Hepatocyte (in vitro differentiated cells): ENCODE results near the gene CACNA1C.

Experiments
- EZH2 ChIP-seq: fragments of 200-600 bp; sonication (generic); IDR thresholded peaks from 2 replicates; pipeline ENCODE4 v1.6.1; 2016; ENCODE audit warnings: antibody characterized with exemption, mild to moderate bottlenecking, borderline replicate concordance
- EZH2phosphoT487 ChIP-seq: fragments of 200-600 bp; sonication (generic); IDR thresholded peaks from one replicate; pipeline ENCODE4 v1.6.1; 2018; ENCODE audit warnings: antibody characterized with exemption, mild to moderate bottlenecking, low read depth, moderate library complexity; ENCODE audit not compliant: unreplicated experiment, severe bottlenecking
- TF ChIP-seq, protein P1 (sequence below): fragments of 200-600 bp; sonication (generic); IDR thresholded peaks from 2 replicates; pipeline ENCODE4 v1.5.1; 2016; ENCODE audit warnings: antibody characterized with exemption, mild to moderate bottlenecking; ENCODE audit not compliant: poor library complexity

GRCh38 chr12:2270846-2271245, 218.1 kb downstream of the CACNA1C start:
- TF ChIP-seq EZH2phosphoT487, result no peak
- TF ChIP-seq EZH2, result no peak
- TF ChIP-seq, protein P1, sequence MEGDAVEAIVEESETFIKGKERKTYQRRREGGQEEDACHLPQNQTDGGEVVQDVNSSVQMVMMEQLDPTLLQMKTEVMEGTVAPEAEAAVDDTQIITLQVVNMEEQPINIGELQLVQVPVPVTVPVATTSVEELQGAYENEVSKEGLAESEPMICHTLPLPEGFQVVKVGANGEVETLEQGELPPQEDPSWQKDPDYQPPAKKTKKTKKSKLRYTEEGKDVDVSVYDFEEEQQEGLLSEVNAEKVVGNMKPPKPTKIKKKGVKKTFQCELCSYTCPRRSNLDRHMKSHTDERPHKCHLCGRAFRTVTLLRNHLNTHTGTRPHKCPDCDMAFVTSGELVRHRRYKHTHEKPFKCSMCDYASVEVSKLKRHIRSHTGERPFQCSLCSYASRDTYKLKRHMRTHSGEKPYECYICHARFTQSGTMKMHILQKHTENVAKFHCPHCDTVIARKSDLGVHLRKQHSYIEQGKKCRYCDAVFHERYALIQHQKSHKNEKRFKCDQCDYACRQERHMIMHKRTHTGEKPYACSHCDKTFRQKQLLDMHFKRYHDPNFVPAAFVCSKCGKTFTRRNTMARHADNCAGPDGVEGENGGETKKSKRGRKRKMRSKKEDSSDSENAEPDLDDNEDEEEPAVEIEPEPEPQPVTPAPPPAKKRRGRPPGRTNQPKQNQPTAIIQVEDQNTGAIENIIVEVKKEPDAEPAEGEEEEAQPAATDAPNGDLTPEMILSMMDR, result no peak
